ENCODE measurements around the gene RANBP1.
A peak's percentile ranks its signal among the peaks of the same experiment; 100 is the strongest.

Gene RANBP1

GRCh38 chr22:20128902-20129746 is 13.2 kb downstream of the RANBP1 start:
- peak; percentile 49 for TF ChIP-seq CTCF (IDR thresholded peaks at IDR 0.05; ENCODE audit: borderline replicate concordance, control extremely low read depth, extremely low read depth, insufficient read depth, missing control alignments)
- no peak for DNase-seq (ENCODE audit: low spot score)

GRCh38 chr22:20129747-20130014 is 13.8 kb downstream of the RANBP1 start:
- in situ Hi-C loops (cut with MboI; ENCODE audit: low sequenced_read_pairs, unreplicated experiment): loop anchor here (10.0 kb wide), 1 partner anchor 155 kb away; no protein-coding TSS in a partner anchor
- no peak for DNase-seq (ENCODE audit: low spot score)
- no peak for TF ChIP-seq CTCF (IDR thresholded peaks at IDR 0.05; ENCODE audit: borderline replicate concordance, control extremely low read depth, extremely low read depth, insufficient read depth, missing control alignments)

More at GRCh38 chr22:20128902-20129746, 13.2 kb downstream of the RANBP1 start:
- in situ Hi-C loops (cut with MboI; ENCODE audit: low sequenced_read_pairs, unreplicated experiment): loop anchor here (10.0 kb wide), 1 partner anchor 154 kb away; no protein-coding TSS in a partner anchor

GRCh38 chr22:20130319-20130718 is 14.4 kb downstream of the RANBP1 start:
- TF ChIP-seq CTCF (IDR thresholded peaks at IDR 0.05; ENCODE audit: borderline replicate concordance, control extremely low read depth, extremely low read depth, insufficient read depth, missing control alignments): no peak
- DNase-seq (ENCODE audit: low spot score): no peak
- in situ Hi-C loops (cut with MboI; ENCODE audit: low sequenced_read_pairs, unreplicated experiment): no loop called here

GRCh38 chr22:20130731-20131596 is 15.1 kb downstream of the RANBP1 start:
- no peak for TF ChIP-seq CTCF (IDR thresholded peaks at IDR 0.05; ENCODE audit: borderline replicate concordance, control extremely low read depth, extremely low read depth, insufficient read depth, missing control alignments)
- in situ Hi-C loops (cut with MboI; ENCODE audit: low sequenced_read_pairs, unreplicated experiment): no loop called here
- peak; percentile 91 for DNase-seq (ENCODE audit: low spot score)

GRCh38 chr22:20131597-20131858 is 15.6 kb downstream of the RANBP1 start, which contains the start of gene ZDHHC8:
ZDHHC8 (plus strand) TSS chr22:20131804; CDS start chr22:20131948, 144 bp downstream.
- in situ Hi-C loops (cut with MboI; ENCODE audit: low sequenced_read_pairs, unreplicated experiment): no loop called here
- peak; percentile 81 for DNase-seq (ENCODE audit: low spot score)
- TF ChIP-seq CTCF (IDR thresholded peaks at IDR 0.05; ENCODE audit: borderline replicate concordance, control extremely low read depth, extremely low read depth, insufficient read depth, missing control alignments): no peak

- no peak for DNase-seq (ENCODE audit: low spot score)
- in situ Hi-C loops (cut with MboI; ENCODE audit: low sequenced_read_pairs, unreplicated experiment): no loop called here
- no peak for TF ChIP-seq CTCF (IDR thresholded peaks at IDR 0.05; ENCODE audit: borderline replicate concordance, control extremely low read depth, extremely low read depth, insufficient read depth, missing control alignments)
Measured at GRCh38 chr22:20131859-20132685, 16.2 kb downstream of the RANBP1 start.

Measured in GM13976 (cell line).